Activated CD4-positive, alpha-beta memory T cell treated with anti-CD3 and anti-CD28 coated beads, Interleukin-2, amount 10 ng/mL, durations not matched to agents 7 days and 5 days (primary cell): ENCODE results near the gene STK32B. TPM values are rescaled to one million over a fixed set of nuclear protein-coding genes. Genes with fewer than 3 reads are reported as not detected.

ENCODE experiments used
- CTCF ChIA-PET: fragments of 350-600 bp; sonication (Branson Sonifier 250); formaldehyde crosslinking; loops from one replicate; lab custom pipeline; 2021; ENCODE audit warnings: antibody characterized with exemption, inconsistent platforms; lab: Charles Lee
- POLR2A ChIA-PET: fragments of 350-600 bp; sonication (Branson Sonifier 250); formaldehyde crosslinking; loops from one replicate; lab custom pipeline; 2021; ENCODE audit warnings: antibody characterized with exemption; lab: Charles Lee
- DNase-seq: peaks from one replicate; pipeline ENCODE4 v3.0.0-alpha.2; 2020
- H3K27ac Mint-ChIP-seq: one replicate; pipeline ENCODE4 v1.8.0; 2021; ENCODE audit warnings: mild to moderate bottlenecking, mixed read lengths
- H3K27me3 Mint-ChIP-seq: one replicate; pipeline ENCODE4 v1.8.0; 2021; ENCODE audit warnings: mixed read lengths
- H3K36me3 Mint-ChIP-seq: one replicate; pipeline ENCODE4 v1.8.0; 2021; ENCODE audit warnings: low read depth, mixed read lengths
- H3K4me1 Mint-ChIP-seq: one replicate; pipeline ENCODE4 v1.8.0; 2021; ENCODE audit warnings: mixed read lengths
- H3K4me3 Mint-ChIP-seq: one replicate; pipeline ENCODE4 v1.8.0; 2021; ENCODE audit warnings: mild to moderate bottlenecking, mixed read lengths
- H3K9me3 Mint-ChIP-seq: one replicate; pipeline ENCODE4 v1.8.0; 2021; ENCODE audit warnings: mixed read lengths
- total RNA-seq, 2 experiments: library from RNA; stranded (reverse); gene quantifications; one replicate each; pipeline ENCODE4 v1.2.3, GENCODE V29; 2021

Gene STK32B
- total RNA-seq, 2 experiments from 2014 or later, result not detected

DNA sequence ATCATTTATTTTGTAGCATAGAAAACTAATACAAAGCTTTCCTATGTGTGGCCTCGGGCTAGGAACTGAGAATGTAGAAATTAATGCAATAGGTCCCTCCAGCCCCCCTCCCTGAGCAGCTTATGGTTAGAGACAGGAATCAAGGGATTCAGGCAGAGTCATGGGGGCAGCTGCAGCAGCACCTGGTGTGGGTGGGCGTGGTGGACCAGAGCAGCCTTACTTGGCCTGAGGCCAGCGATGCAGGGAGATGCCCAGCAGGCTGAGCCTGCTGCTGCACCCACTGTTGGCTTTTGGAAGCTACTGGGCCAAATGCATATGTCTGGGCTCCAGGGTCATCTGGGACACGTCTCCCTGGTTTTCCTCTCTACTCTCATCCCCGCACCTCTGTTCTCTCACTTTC lies 74.0 kb downstream of the STK32B start:
- no peaks in the 10 kb centered on the region for H3K4me1 Mint-ChIP-seq
- H3K36me3 Mint-ChIP-seq, result no peaks in the 10 kb centered on the region
- CTCF ChIA-PET, result no interaction called here
- POLR2A ChIA-PET, result no interaction called here
- DNase-seq, result no peak
- no peak overlapping the region for H3K4me3 Mint-ChIP-seq
- H3K27ac Mint-ChIP-seq, result no peak overlapping the region
- no peaks in the 10 kb centered on the region for H3K27me3 Mint-ChIP-seq
- H3K9me3 Mint-ChIP-seq, result peaks cover 8% of the 10 kb centered on the region

DNA sequence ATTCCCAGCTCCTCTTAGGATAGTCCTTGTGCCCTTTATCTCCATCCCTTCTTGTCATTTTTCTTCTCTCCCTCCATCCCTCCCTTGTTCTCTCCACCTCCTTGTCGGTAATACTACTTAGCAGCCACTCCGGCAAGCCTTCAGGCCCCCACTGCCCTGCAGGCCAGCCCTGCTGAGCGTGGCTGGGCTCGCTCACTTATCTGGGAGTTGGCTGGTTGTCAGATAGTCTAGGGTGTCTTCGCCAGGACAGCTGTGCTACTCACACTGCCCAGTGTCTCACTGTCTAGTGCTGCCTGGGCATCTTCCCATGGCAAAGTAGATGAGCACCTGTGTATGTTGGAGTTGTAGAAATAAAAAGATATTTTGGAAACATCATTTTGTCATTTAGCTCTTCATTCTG lies 75.0 kb downstream of the STK32B start:
- Mint-ChIP-seq H3K36me3 (no peaks in the 10 kb centered on the region), H3K27ac (no peak overlapping the region), H3K4me3 (no peak overlapping the region), H3K27me3 (no peaks in the 10 kb centered on the region), H3K9me3 (peaks cover 8% of the 10 kb centered on the region), H3K4me1 (no peaks in the 10 kb centered on the region)
- DNase-seq, result no peak
- CTCF ChIA-PET, result no interaction called here
- POLR2A ChIA-PET, result no interaction called here

DNA sequence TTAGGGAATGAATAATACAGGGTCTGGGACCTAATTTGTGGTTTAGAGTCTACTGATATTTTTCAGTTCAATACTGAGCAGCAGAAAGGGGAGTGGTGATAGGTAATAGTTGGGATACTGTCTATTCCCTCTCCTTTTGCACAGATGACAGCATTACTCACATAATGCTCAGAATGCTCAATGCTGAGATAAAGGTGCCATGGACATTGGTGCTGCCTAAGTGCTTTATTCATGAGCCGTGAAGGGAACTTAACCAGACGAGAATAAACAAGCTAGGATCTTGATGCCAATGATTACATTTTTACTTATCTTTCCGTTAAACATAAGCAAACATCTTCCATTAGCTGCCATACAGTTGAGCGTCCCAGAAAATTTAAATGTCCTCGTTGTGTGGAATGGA lies 75.6 kb downstream of the STK32B start:
- H3K27ac Mint-ChIP-seq, result no peak overlapping the region
- ChIA-PET POLR2A (no interaction called here), CTCF (no interaction called here)
- H3K4me1 Mint-ChIP-seq, result no peaks in the 10 kb centered on the region
- no peaks in the 10 kb centered on the region for H3K36me3 Mint-ChIP-seq
- DNase-seq, result no peak
- no peaks in the 10 kb centered on the region for H3K27me3 Mint-ChIP-seq
- H3K4me3 Mint-ChIP-seq, result no peak overlapping the region
- H3K9me3 Mint-ChIP-seq, result peaks cover 8% of the 10 kb centered on the region

DNA sequence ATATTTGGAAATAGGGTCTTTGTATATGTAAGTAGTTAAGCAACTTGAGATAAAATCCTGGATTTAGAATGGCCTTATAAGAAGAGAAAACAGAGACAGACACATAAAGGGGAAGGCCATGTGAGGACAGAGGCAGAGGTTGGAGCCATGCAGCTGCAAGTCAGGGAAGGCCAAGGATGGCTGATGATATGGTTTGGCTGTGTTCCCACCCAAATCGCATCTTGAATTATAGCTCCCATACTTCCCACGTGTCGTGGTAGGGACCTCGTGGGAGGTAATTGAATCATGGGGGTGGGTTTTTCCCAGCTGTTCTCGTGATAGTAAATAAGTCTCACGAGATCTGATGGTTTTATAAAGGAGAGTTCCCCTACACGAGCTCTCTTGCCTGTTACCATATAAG lies 76.3 kb downstream of the STK32B start:
- POLR2A ChIA-PET, result no interaction called here
- no peak for DNase-seq
- Mint-ChIP-seq H3K27me3 (no peaks in the 10 kb centered on the region), H3K4me3 (no peak overlapping the region), H3K4me1 (no peaks in the 10 kb centered on the region), H3K9me3 (peaks cover 8% of the 10 kb centered on the region), H3K36me3 (no peaks in the 10 kb centered on the region), H3K27ac (no peak overlapping the region)
- CTCF ChIA-PET, result no interaction called here

DNA sequence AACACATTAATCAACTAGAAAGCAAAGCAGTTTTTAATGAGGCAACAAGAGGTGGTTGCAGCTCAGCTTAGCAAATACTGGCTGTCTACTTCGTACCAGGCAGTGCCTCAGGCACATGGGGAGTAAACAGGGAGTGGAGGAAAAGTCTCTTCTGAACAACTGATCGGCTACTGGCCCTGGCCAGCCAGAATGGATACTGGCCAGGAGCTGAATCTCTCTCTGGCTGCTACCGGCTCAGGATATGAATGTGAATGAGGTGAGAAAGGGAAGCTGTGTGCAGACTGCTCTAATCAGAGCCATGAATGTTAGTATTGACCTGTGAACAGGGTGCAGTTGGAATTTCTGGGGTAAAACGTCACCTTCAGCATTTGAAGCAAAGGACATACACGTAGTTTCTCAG lies 77.3 kb downstream of the STK32B start:
- Mint-ChIP-seq H3K36me3 (no peaks in the 10 kb centered on the region), H3K4me3 (no peak overlapping the region), H3K27me3 (no peaks in the 10 kb centered on the region), H3K9me3 (peaks cover 8% of the 10 kb centered on the region), H3K4me1 (no peaks in the 10 kb centered on the region), H3K27ac (no peak overlapping the region)
- DNase-seq, result no peak
- ChIA-PET CTCF (no interaction called here), POLR2A (no interaction called here)

DNA sequence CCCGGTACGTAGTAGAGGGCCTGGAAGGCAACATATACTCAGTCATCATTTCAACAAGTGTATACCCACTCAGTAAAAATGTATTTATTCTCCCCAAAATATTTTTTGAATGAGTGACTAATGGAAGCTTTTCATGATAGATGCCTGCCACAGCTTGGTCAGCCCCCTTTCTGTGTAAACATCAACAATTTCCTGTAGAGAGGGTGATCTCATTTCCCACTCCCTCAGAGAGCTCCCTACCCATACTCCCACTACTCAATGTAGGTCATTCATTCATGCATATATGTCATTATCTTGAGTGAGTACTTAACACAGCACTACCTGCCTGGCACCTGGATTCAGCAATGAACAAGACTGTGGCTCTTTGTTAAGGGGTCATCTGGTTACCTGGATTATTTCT lies 81.9 kb downstream of the STK32B start:
- no peaks in the 10 kb centered on the region for H3K9me3 Mint-ChIP-seq
- CTCF ChIA-PET, result no interaction called here
- POLR2A ChIA-PET, result no interaction called here
- no peak overlapping the region for H3K4me3 Mint-ChIP-seq
- no peaks in the 10 kb centered on the region for H3K36me3 Mint-ChIP-seq
- no peak for DNase-seq
- H3K27me3 Mint-ChIP-seq, result no peaks in the 10 kb centered on the region
- no peaks in the 10 kb centered on the region for H3K4me1 Mint-ChIP-seq
- no peak overlapping the region for H3K27ac Mint-ChIP-seq

DNA sequence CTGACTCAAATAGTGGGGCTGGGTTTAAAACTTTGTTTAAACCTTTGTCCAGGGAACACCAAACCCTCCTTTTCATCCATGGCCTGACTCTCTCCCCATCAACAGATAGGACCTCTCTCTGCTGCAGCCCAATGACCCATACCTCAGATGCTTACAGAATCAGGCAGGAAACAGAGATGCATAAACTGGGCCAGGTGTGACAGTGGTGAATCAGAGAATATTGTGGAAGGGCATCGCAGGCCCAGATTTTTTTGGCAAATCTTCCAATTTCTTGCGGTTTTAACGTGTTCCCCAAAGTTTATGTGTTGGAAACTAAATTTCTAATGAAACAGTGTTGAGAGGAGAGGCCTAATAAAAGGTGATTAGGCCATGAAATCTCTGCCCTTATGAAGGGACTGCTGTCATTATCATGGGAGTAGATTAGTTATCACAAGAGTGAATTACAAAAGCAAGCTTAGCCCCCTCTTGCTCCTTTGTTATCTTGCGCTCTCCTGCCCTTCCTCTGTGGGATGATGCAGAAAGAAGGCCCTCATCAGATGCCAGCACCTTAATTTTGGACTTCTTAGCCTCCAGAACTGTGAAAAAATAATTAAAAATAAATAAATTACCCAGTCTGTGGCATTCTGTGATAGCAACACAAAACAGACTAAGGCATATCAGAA lies 82.8 kb downstream of the STK32B start:
- Mint-ChIP-seq H3K4me1 (no peaks in the 10 kb centered on the region), H3K27me3 (no peaks in the 10 kb centered on the region), H3K4me3 (no peak overlapping the region), H3K36me3 (no peaks in the 10 kb centered on the region), H3K9me3 (no peaks in the 10 kb centered on the region), H3K27ac (no peak overlapping the region)
- no peak for DNase-seq
- ChIA-PET POLR2A (no interaction called here), CTCF (no interaction called here)

DNA sequence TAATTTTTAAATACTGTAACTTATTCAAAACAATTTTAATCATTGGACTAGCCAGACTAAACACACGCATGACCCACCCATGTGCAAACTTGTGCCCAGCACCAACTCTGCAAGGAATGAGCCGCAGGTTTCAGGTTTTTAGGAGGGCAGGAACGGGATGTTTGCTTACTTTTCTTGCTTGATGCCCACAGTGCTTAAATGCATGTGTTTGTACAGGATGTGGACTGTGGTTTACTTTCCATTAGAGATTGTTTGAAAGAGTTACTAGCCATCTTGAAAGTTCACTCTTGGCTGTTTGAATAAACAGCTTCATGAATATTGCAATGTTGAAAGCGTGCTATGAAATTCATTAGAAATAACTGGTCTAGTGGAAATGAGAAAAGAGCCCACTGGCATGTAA lies 83.3 kb downstream of the STK32B start:
- H3K4me3 Mint-ChIP-seq, result no peak overlapping the region
- ChIA-PET CTCF (no interaction called here), POLR2A (no interaction called here)
- H3K27ac Mint-ChIP-seq, result no peak overlapping the region
- no peaks in the 10 kb centered on the region for H3K9me3 Mint-ChIP-seq
- no peaks in the 10 kb centered on the region for H3K4me1 Mint-ChIP-seq
- no peaks in the 10 kb centered on the region for H3K27me3 Mint-ChIP-seq
- no peak for DNase-seq
- no peaks in the 10 kb centered on the region for H3K36me3 Mint-ChIP-seq

DNA sequence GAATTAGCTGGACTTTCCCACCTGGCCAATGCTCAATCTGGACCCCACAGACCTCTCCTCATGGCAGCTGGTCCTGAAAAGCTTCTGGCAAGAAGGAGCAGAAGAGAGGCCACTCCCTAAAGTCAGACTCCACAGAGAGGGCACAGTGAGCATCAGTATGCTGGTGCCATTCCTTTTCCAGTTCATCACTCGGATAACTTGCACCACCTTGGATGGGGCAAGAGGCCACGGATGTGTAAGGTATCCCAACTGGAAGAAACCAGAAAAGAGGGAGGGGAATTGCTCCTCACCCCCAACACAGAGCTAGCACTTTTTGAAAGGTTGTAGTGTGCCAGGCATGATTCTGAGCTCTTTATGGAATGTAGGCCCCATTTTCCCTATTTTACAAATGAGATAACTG lies 85.9 kb downstream of the STK32B start:
- DNase-seq, result no peak
- no peak overlapping the region for H3K4me3 Mint-ChIP-seq
- no peaks in the 10 kb centered on the region for H3K27me3 Mint-ChIP-seq
- CTCF ChIA-PET, result no interaction called here
- POLR2A ChIA-PET, result no interaction called here
- H3K9me3 Mint-ChIP-seq, result no peaks in the 10 kb centered on the region
- no peaks in the 10 kb centered on the region for H3K4me1 Mint-ChIP-seq
- no peaks in the 10 kb centered on the region for H3K36me3 Mint-ChIP-seq
- H3K27ac Mint-ChIP-seq, result no peak overlapping the region

DNA sequence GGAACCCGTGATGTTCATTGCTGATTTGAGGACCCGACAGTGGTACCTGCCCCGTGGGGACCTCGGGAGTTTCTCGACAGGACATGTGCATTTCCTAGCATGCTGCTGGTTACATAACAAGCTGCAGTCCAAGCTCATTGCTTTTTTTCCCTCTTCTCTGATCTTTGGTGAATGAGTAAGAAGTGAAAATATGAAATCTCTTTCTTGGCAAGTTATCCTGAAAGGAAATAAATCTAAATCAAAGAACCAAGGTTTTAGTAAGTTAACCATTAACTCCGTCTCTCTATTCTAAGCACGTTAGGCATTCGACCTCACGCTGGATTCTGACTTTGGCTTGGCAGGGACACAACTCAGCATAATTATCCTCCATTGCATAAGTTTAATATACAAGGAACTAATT lies 86.6 kb downstream of the STK32B start:
- H3K27ac Mint-ChIP-seq, result no peak overlapping the region
- no peak overlapping the region for H3K4me3 Mint-ChIP-seq
- CTCF ChIA-PET, result no interaction called here
- DNase-seq, result no peak
- no peaks in the 10 kb centered on the region for H3K4me1 Mint-ChIP-seq
- H3K27me3 Mint-ChIP-seq, result no peaks in the 10 kb centered on the region
- no peaks in the 10 kb centered on the region for H3K9me3 Mint-ChIP-seq
- H3K36me3 Mint-ChIP-seq, result no peaks in the 10 kb centered on the region
- POLR2A ChIA-PET, result no interaction called here

DNA sequence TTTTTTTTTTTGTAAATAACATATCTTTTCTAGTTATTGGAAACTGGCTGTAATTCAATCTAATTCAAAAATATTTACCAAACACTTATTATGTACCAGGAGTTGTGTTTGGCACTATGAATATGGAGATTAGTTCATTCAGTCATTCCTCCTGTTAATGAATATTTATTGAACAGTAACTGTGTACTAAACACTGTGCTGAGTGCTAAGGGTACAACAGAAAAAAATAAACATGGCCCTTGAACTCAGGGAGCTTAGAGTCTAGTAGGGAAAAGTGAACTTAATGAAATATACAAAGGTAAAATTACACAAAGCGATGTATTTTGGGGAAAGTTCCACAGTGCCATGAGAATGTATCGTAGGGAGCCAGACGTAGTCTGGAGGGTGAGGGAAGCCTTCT lies 87.1 kb downstream of the STK32B start:
- Mint-ChIP-seq H3K27me3 (no peaks in the 10 kb centered on the region), H3K27ac (no peak overlapping the region), H3K9me3 (no peaks in the 10 kb centered on the region), H3K4me3 (no peak overlapping the region), H3K36me3 (no peaks in the 10 kb centered on the region), H3K4me1 (no peaks in the 10 kb centered on the region)
- no peak for DNase-seq
- ChIA-PET POLR2A (no interaction called here), CTCF (no interaction called here)

DNA sequence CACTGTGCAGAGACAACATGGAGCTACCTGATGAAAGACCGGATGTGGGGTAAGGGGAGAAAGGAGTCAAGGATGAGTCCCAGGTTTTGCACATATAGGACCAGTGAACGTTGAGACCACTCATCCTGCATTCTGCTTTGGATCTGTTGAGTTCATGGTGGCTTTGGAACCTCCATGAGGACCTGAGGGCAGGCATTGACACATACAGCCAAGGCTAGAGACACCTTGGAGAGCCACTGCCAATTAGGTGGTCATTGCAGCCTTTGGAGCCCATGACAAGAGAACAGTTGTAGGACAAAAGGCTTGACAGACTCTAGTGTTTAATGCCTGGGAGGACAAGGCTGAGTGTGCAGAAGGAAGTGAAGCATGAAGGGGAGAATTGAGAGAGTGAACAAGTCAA lies 87.9 kb downstream of the STK32B start:
- Mint-ChIP-seq H3K9me3 (no peaks in the 10 kb centered on the region), H3K27me3 (no peaks in the 10 kb centered on the region), H3K27ac (no peak overlapping the region), H3K4me3 (no peak overlapping the region), H3K4me1 (no peaks in the 10 kb centered on the region), H3K36me3 (no peaks in the 10 kb centered on the region)
- ChIA-PET POLR2A (no interaction called here), CTCF (no interaction called here)
- DNase-seq, result no peak

DNA sequence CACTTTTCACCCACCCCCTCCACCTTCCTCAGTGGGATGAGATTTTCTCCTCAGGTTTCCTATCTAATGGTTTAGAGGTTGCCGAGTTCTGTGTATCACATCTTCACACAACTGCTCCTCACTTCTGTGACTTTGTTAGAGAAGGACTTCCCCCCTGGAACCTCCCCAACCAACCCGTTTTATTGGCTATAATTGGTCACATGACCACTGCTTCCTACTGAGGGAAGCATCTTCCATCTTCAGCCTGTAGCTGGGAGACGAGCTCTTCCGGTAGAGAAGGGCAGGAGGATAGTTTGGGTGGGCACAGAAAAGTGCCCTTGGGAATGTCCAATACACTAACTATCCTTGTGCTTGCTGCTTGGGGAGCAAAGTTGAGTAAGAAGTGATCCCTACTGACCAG lies 90.5 kb downstream of the STK32B start:
- POLR2A ChIA-PET, result no interaction called here

DNA sequence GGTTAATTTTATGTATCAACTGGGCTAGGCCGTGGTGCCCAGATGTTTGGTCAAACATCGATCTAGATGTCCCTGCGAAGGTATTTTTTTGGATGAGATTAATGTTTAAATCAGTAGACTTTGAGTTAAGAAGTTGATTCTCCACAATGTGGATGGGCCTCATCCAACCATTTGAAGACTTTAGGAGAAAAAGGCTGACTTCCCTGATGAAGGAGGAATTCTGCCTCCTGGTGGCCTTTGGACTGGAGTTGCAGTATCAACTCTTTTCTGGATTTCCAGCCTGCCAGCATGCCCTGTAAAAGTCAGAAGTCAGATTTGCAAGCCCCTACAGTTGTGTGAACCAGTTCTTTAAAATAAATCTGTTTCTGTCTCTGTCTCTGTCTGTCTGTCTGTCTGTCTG lies 91.4 kb downstream of the STK32B start:
- no peak for DNase-seq
- no peaks in the 10 kb centered on the region for H3K9me3 Mint-ChIP-seq
- no peak overlapping the region for H3K27ac Mint-ChIP-seq
- H3K4me1 Mint-ChIP-seq, result no peaks in the 10 kb centered on the region
- H3K4me3 Mint-ChIP-seq, result no peak overlapping the region
- H3K36me3 Mint-ChIP-seq, result no peaks in the 10 kb centered on the region
- POLR2A ChIA-PET, result no interaction called here
- H3K27me3 Mint-ChIP-seq, result no peaks in the 10 kb centered on the region
- CTCF ChIA-PET, result no interaction called here

More for the DNA sequence above, 90.5 kb downstream of the STK32B start:
- no peaks in the 10 kb centered on the region for H3K4me1 Mint-ChIP-seq
- CTCF ChIA-PET, result no interaction called here
- H3K27ac Mint-ChIP-seq, result no peak overlapping the region
- H3K4me3 Mint-ChIP-seq, result no peak overlapping the region
- no peaks in the 10 kb centered on the region for H3K36me3 Mint-ChIP-seq
- no peaks in the 10 kb centered on the region for H3K27me3 Mint-ChIP-seq
- no peaks in the 10 kb centered on the region for H3K9me3 Mint-ChIP-seq
- no peak for DNase-seq
